Measurements from ENCODE around the gene FBXL15. TPM values are rescaled to one million over a fixed set of nuclear protein-coding genes. Genes with fewer than 3 reads are reported as not detected.
A peak's percentile ranks its signal among the peaks of the same experiment; 100 is the strongest.

Gene FBXL15
- total and polyA plus RNA-seq, 2 donors (not counting 3 experiments of a cell fraction or from before 2014, with no cell fraction given) = 9.9 to 15.3 TPM

DNA sequence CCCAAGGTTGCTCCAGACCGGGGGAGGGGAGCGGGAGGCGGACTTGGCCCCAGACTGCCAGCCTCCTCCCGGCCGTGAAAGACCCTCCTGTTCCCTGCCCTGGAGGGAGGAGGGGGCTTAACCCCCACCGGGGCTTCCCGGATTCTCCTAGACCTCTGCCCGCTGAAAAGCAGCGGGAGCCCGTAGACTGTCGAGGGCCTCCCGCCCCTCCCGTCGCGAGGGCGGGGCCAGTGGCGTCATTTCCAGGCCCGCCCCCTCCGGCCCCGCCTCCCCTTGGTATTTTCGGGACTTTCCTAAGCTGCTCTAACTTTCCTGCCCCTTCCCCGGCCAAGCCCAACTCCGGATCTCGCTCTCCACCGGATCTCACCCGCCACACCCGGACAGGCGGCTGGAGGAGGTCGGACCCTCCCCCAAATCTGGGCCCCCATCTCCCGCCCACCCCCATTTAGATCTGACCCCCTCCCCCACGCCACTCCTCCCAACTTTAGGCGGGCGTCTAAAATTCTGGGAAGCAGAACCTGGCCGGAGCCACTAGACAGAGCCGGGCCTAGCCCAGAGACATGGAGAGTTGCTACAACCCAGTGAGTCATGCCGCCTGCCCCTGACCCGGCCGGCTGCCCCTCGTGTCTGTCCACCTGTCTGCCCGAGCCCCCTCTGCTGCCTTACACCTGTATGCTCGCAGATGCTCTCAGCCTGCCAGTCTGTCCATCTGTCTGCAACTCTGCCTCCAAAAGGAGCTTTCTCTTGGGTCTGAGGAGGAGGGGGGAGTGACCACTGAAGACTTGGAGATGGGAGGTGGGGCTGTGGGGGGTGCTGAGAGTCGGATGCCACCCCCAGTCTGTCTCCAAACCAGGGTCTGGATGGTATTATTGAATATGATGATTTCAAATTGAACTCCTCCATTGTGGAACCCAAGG is 25.0 kb upstream of the FBXL15 start, which contains the start of gene NFKB2:
Gene NFKB2, plus strand, starts transcription at position 306 of the 917 bp plus-strand sequence. Its CDS starts 255 bp downstream, at position 561.
- ChIA-PET CTCF (interaction anchor here (0.7 to 9.2 kb wide), 18 partner anchors 9 to 227 kb away, joined by 3 to 168 read pairs (median 3); partner anchors contain the start of genes CUEDC2 and FBXL15), POLR2A (interaction anchor here (0.7 kb wide), 1 partner anchor 169 kb away, joined by 3 read pairs; the partner anchor contains the start of gene ELOVL3)
- TF ChIP-seq POLR2A (IDR thresholded peaks at IDR 0.05; ENCODE audit: low read depth, low read length) (peak; percentile 48), POLR2AphosphoS5 (IDR thresholded peaks at IDR 0.05; ENCODE audit: insufficient read depth, low read depth, low read length) (peak; percentile 17)
- TF ChIP-seq, protein P1, sequence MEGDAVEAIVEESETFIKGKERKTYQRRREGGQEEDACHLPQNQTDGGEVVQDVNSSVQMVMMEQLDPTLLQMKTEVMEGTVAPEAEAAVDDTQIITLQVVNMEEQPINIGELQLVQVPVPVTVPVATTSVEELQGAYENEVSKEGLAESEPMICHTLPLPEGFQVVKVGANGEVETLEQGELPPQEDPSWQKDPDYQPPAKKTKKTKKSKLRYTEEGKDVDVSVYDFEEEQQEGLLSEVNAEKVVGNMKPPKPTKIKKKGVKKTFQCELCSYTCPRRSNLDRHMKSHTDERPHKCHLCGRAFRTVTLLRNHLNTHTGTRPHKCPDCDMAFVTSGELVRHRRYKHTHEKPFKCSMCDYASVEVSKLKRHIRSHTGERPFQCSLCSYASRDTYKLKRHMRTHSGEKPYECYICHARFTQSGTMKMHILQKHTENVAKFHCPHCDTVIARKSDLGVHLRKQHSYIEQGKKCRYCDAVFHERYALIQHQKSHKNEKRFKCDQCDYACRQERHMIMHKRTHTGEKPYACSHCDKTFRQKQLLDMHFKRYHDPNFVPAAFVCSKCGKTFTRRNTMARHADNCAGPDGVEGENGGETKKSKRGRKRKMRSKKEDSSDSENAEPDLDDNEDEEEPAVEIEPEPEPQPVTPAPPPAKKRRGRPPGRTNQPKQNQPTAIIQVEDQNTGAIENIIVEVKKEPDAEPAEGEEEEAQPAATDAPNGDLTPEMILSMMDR (IDR thresholded peaks at IDR 0.05; ENCODE audit: extremely low read depth in 1 of 2, insufficient read depth in 1 of 2, low read depth in 1 of 2, low read length in 2 of 2) = no peak
- FAIRE-seq (peak; percentile 94), DNase-seq (ENCODE audit: low read depth, low spot score) (peak; percentile 91)
- H3K4me3 ChIP-seq (replicated peaks in 1 of 3; ENCODE audit: insufficient read depth in 1 of 3, low read depth in 1 of 3, low read length in 3 of 3) = peak within 1 kb of the TSS; percentile 31 to 53 (median 36)
- no peaks in the 10 kb centered on the region for H3K79me2 ChIP-seq (ENCODE audit: control insufficient read depth, insufficient read depth, low read length)
- H4K20me1 ChIP-seq (replicated peaks; ENCODE audit: control insufficient read depth, extremely low read depth, insufficient read depth, low read length) = no peaks in the 10 kb centered on the region
- H3K27ac ChIP-seq (ENCODE audit: insufficient read depth, low read depth, low read length) = peak within 1 kb of the TSS; percentile 87
- H3K9me3 ChIP-seq (replicated peaks; ENCODE audit: control insufficient read depth, insufficient read depth, low read length) = no peaks in the 10 kb centered on the region
- peaks cover 17% of the 10 kb centered on the region for H3K4me1 ChIP-seq (ENCODE audit: control insufficient read depth, extremely low read depth, insufficient read depth, low read length)
- H2AFZ ChIP-seq (ENCODE audit: low read depth, low read length) = peak within 1 kb of the TSS; percentile 77
- H3K4me2 ChIP-seq (ENCODE audit: insufficient read depth, low read length) = peak within 1 kb of the TSS; percentile 55
- H3K27me3 ChIP-seq (ENCODE audit: control insufficient read depth in 2 of 2, insufficient read depth in 2 of 2, low read length in 2 of 2) = peaks cover 4 to 5% of the 10 kb centered on the region in 2 experiments
- peaks cover 0 to 17% of the 10 kb centered on the region in 2 experiments for H3K36me3 ChIP-seq (ENCODE audit: control insufficient read depth in 2 of 2, extremely low read depth in 1 of 2, insufficient read depth in 2 of 2, low read length in 2 of 2)
- H3K9ac ChIP-seq (replicated peaks; ENCODE audit: extremely low read depth, insufficient read depth, low read length) = peak within 1 kb of the TSS; percentile 81
- intact Hi-C loops (cut with micrococcal nuclease) = loop anchor here (1.0 to 2.0 kb wide), 3 partner anchors 107 to 317 kb away; partner anchors contain the start of gene ACTR1A
- TSS peak; percentile 59 for BruUV-seq (replicated peaks)
- dilution Hi-C loops (cut with MboI; ENCODE audit: extremely low pct_ligation_motif_present, low sequenced_read_pairs) = no loop called here
- H3K9me1 ChIP-seq (replicated peaks; ENCODE audit: control insufficient read depth, extremely low read depth, insufficient read depth, low read length) = no peaks in the 10 kb centered on the region
